ENCODE measurements around the gene FCER2.

FCER2 gene

DNA sequence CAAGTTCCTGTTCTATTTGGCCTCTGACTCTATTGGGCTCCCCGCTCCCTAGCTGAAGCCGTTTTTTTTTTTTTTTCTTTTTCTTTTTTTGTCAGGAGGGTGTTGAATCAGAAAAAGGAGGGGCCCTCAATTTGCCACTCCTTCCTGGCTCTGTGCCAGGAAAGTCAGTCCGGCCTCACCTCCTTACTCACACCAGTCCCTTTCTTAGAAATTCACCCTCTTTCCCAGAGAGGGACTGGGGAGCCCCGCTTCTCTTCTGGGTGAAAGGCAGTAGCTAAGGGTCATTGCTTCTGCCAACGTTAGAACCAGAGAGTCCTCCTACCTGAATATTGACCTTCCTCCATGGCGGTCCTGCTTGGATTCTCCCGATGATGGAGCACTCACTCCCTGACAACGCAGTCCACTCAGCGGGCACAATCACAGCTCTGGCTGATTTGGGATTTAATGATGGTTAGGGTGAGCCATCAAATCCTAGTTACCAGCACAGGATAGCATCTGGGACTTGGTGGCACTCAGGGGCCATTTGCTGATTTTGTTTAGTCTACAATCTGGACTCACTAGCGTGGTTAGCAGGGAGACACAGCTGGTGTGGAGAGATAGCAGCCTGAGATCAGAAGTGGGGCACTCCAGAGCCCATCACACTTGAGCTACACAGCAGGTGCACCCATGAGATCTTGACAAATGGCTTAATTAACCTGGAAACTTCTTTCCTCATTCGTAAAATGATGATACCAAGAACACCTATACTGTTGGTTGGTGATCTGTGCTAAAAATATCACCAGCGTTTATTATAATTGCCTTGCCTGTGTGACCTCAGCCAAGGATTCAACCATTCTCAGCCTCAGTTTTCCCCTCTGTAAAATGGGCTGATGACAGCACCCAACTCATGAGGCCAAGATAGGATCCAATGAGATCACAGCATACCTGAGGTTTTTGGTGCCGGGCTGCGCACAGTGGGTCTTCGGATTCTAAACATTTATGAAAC, 2.2 kb downstream of the FCER2 start:
- DNase-seq = no peak

DNA sequence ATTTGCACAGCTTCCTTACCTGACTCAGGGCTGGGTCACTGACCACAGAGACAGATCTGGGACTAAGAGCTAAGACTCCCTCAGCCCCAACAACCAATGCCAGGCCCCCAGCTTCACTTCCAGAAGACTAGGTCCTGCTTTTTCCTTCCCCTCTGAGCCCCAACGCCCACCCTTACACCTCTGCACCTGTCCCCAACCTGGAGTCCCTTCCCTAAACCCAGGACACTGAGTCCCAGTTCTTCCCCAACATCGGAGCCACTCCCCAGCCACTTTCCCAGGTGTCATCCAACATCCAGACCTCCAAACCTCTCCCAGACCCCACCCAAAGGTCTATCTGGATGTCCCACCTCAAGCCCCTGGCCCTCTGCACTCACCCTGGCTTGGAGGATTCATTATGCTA, 2.9 kb downstream of the FCER2 start:
- DNase-seq = no peak

DNA sequence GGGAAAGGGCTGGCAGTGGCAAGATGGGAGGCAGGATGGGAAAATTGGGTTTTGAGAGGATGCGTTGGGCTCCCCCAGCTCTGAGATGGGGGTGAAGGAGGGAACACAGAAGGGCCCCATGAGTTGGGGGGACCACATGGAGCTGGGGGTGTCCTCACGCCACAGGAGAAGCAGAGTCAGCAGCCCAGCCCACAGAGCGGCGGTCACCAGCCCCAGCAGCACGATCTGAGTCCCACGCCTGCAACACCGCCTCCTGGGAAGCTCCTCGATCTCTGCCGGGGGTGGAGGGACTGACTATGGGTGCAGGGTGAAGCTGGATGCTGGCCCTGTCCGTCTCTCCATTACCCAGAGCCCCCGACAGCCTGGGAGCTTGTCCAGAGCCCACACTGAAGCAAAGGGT, 3.3 kb downstream of the FCER2 start:
- no peak for DNase-seq

DNA sequence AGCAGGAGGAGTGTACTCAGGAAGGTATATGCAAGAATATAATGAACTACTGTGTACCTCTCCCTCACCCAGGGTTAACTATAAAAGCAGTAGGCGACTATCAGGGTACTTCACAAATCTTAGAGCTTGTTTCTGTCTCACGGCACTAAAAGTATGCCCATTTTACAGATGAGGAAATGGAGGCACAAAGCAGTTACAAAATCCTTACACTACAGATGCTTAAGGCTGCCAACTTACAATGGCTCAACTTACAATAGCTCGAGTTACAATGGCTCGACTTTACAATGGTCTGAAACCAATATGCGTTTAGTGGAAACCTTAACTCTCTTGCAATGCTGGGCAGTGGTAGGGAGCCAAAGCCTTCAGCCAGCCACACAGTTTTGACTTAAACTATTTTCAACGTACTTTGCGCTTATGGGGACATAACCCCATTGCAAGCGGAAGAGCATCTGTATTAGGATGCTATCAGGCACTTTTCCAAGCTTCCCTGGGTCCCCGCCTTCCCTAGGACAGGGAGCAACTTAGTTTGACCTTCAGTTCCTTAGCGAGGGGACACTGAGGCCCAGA, 4.1 kb downstream of the FCER2 start:
- no peak for DNase-seq

DNA sequence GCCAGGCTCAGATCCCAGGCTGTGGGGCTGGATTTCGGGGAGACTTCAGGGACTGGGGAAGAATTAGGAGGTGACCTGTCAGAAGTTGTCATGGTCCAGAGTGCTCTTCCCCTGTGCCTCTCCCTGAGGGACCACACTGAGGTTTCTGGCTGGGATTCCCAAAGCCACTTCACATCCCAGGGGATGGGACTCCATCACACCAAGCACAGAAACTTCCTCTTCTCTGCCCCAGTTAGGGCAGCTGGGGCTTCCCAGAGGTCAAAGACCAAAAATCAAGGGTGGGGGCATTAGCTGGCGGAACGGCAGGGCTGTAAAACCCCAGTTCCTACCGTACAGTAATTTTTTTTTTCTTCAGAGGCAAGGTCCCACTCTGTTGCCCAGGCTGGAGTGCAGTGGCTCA, 7.4 kb downstream of the FCER2 start:
- no peak for DNase-seq

DNA sequence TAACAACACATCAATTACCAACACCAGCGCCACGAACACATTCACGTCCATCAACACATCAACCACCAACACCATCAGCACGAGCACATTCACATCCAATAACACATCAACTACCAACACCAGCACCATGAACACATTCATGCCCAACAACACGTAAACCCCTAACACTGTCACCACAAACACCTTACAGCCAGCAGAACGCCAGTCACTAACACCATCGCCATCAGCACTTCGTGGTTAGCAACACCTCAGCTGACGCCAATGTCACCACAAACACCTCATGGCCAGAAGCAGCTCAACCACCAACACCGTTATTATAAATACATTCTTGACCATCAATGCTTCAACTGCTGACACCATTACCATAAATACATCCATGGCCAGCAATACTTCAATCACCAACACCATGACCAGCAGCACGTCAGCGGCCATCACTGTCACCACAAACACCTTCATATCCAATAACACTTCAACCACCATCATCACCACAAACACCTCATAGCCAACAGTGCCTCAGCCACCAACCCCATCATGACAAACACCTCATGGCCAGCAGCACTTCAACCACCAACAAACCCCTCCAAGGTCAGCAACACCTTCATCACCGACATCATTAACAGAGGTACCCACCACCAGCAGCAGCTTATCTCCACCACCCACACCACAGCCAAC, 9.4 kb downstream of the FCER2 start:
- DNase-seq = no peak

DNA sequence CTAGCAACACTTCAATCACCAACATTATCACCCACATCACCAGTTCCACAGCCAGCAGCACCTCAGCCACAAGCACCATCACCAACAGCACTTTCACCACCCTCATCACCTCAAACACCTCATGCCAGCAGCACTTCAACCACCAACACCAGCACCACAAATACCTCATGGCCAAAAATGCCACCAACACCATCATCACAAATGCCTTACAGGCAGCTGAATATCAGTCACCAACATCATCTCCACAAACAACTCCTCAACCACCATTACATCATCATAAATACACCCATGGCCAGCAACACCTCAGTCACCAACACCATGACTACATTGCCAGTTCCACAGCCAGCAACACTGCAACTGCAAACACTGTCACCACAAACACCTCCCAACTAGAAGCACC, 10.4 kb downstream of the FCER2 start:
- DNase-seq = no peak

DNA sequence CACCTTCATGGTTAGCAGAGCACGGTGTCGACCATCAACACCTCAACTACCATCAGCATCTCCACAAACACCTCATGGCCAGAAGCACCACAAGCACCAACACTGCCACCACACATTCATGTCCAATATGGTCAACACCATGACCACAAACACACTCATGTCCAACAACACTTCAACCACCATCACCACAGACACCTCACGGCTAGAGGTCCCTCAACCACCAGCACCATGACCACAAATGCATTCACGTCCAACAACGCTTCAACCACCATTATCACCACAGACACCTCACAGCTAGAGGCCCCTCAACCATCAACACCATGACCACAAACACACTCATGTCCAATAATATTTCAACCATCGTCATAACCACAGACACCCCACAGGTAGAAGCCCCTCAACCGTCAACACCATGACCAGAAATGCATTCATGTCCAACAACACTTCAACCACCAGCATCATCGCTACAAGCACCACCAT, 11.1 kb downstream of the FCER2 start:
- no peak for DNase-seq

DNA sequence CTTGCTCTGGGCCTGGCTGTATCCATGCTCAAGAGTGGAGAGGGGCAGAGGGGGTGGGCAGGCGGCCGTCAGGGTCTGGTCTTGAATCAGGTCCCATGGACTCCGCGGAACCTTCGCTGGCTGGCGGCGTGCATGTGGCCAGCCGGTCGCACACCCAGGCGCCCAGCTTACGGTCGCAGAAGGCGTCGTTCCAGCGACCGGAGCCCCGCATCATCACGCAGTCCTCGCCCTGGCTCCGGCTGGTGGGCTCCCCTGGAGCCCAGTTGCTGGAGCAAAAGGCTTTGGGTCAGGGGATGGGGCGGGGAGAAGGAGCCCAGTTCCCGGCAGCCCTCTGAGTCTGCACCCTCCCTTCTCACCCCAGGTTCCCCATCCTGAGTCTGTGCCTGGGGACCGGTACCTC, 12.8 kb downstream of the FCER2 start:
- no peak for DNase-seq

DNA sequence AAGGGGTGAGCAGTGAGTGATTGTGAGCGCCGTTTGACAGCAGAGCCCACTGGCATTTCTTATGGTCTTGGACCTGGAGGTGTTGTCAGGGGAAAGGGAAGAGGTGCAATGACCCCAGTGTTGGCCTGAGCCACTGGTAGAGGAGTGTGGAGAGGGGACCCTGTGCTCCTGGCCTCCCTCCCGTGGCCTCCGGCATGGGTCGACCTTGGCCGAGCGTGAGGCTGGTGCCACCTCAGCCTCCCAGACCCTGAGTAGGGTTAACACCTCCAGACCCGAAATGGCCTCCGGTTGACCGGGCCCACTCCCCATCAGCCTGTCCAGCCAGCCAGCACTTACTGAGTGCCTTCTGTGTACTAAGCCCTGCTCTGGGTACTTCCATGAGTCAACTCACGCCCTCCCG, 14.8 kb downstream of the FCER2 start:
- DNase-seq = no peak

DNA sequence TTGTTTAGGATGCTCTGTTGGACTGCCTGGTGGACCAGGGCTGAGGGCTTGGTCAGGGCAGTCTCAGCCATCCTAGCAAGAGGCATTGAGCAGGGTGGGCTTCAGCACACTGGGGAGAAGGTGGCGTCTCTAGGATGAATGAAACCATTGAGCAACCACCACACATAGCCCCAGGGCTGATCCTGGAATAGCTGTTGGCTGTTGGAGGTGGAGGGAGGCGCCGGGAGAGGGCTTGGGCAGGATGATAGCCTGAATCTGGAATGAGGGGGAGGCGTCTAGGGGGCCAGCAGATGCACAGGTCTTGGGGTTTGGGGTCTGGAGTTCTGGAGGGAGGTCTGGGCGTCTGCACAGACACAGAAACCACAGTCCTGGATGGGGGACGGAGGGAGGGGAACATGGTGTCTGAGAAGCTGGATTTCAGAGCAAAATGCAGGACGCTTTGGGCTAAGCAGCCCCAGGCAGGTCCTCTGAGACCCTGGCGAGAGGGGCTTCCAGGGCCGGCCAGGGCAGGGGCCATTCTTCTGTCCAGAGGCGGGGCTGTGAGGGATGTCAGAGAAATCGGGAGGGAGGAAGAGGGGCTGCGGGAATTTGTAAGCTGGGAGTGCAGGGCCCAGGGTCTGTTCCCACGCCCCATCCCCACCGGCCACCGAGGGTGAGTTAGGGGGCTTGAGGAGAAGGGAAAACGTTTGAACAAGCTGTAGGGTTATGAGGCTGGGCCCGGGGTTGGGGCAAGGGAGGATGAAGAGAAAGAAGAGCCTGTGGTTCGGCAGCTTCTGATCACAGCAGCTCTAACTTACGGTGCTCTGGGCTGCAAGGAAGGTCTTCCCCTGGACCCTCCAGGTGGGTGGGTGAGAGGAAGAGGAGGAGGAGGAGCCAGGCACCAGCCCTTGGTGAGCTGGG, 16.1 kb downstream of the FCER2 start:
- DNase-seq = no peak

DNA sequence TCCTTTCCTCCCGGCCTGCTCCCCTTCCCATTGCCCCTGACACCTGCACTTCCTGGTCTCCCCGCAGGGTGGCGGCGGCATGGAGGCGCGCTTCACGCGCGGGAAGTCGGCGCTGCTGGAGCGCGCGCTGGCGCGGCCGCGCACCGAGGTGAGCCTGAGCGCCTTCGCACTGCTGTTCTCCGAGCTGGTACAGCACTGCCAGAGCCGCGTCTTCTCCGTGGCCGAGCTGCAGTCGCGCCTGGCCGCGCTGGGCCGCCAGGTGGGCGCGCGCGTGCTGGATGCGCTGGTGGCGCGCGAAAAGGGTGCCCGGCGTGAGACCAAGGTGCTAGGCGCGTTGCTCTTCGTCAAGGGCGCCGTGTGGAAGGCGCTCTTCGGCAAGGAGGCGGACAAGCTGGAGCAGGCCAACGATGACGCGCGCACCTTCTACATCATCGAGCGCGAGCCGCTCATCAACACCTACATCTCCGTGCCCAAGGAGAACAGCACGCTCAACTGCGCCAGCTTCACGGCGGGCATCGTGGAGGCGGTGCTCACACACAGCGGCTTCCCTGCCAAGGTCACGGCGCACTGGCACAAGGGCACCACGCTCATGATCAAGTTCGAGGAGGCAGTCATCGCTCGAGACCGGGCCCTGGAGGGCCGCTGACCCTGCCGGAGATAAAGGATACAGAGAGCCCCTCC, 19.6 kb downstream of the FCER2 start:
- DNase-seq = no peak

DNA sequence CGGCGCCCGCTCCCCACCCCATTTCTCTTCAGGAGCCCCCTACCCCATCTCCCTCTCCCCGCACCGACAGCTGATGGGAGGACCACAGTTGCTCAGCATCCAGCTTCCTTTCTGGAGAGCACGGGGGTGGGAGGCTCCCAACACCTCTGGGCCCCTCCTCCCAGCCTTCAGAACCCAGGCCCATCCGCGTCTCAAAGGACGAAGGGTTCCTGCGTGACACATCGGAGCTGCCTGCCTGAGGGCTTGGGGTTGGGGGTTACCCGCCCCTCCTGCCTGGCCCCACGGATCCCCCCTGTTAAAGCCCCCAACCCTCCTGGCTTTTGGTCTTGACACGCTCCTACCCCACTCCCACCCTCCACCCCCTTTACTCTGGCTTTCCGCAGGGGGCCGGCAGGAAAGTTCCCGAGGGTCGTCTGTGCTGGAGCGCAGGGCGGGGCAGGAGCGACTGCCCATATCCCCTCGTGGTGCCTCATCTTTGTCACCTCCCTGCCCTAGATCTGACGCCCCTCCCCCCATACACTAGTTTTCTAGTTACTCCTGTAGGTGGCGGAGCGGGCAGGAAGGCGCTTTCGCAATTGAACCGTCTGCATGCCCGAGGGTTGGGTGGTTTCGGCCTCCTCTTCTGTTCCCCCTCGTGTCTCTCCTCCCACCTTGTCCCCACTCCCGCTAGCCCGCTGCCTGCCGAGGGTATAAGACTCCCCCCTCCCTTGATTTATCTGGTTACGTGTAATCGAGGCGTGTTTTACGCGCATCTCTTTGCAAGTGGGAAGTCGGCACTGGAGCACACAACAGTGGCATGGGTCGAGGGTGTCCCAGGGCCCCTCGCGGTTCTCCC, 20.4 kb downstream of the FCER2 start:
- DNase-seq = peak; percentile 82 to 85

DNA sequence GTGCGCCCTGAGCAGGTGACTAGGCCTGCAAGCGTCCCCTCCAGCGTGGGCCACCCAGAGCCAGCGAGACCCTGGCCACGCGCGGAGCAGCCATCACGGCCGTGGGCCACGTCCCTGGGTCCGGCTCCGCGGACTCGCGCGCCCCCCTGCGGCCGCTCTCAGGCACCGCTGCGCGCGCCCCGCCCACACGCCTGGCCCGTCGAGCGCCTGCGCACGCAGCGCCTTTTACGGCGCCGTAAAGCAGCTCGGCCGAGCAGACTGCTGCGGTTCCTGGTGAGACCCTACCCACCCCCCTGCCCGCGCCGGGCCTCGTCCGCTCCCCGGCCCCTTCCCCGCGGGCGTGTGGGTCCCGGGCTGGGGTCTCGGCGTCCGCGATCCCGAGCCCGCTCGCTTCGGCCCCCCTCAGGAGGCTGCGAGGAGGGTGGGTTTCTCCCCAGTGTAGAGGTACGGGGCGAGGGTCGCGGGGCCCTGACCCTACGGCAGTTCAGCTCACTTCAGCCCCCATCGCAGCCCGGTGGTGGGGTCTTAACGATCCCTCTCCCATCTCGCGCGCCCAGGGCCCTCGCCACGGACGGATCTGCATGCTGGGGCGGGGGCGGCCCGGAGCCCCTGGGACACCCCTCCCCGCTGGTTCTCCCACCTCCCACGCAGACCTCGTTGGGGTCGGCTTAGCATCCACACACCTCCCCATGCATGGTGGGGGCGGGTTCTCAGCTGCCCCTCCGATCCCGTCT, 21.2 kb downstream of the FCER2 start, which contains the start of gene TRAPPC5:
Gene TRAPPC5, plus strand, starts transcription at position 228 of the 734 bp plus-strand sequence. CDS start 1,421 bp downstream, outside the sequence.
- DNase-seq = peak; percentile 76 to 80

DNA sequence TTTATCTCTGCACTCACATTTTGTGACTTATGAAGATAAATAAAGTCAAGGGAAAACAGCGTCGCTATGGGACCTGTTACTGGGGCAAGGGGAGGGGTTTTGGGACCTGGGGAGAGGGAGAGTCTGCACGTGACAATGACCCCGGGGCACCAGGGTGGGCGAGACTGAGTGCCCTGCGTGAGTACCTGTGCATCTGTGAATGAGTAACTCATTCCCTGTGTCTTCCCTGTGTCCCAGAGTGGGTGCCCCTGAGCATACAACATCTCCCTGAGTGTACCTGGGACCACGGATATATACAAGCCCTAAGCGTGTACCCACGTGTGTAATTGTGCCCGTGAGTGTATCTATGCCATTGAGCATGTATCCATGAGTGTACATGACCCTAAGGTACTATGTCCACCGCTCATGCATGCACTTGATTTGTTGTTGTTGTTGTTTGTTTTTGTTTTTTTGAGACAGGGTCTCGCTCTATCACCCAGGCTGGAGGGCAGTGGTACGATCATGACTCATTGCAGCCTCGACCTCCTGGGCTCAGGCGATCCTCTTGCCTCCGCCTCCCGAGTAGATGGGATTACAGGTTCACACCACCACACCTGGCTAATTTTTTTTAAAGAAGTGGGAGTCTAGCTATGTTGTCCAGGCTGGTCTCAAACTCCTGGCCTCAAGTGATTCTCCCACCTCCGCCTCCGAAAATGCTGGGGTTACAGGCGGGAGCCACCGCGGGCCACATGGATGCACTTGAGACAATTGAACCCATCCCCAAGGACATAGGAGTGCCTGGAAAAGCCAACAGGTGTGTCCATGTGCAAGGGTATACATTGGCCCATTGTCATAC, 21.9 kb downstream of the FCER2 start:
- no peak for DNase-seq

DNA sequence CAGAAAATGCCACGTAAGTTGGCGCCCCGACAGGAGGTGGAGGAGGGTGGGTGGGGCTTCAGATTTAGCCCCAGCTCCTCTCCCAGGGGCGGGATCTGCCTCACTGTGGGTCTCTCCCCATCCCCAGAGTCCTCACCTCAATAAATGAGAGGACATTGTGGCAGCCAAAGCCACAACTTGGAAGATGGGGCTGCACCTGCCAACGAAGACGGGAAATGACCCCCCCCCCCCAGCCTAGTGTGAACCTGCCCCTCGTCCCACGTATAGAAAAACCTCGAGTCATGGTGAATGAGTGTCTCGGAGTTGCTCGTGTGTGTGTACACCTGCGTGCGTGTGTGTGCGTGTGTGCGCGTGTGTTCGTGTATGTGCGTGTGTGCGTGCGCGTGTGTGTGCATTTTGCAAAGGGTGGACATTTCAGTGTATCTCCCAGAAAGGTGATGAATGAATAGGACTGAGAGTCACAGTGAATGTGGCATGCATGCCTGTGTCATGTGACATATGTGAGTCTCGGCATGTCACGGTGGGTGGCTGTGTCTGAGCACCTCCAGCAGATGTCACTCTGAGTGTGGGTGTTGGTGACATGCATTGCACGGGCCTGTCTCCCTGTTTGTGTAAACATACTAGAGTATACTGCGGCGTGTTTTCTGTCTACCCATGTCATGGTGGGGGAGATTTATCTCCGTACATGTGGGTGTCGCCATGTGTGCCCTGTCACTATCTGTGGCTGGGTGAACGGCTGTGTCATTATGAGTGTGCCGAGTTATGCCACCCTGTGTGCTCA, 22.8 kb downstream of the FCER2 start:
- DNase-seq = peak; percentile 69 to 76

DNA sequence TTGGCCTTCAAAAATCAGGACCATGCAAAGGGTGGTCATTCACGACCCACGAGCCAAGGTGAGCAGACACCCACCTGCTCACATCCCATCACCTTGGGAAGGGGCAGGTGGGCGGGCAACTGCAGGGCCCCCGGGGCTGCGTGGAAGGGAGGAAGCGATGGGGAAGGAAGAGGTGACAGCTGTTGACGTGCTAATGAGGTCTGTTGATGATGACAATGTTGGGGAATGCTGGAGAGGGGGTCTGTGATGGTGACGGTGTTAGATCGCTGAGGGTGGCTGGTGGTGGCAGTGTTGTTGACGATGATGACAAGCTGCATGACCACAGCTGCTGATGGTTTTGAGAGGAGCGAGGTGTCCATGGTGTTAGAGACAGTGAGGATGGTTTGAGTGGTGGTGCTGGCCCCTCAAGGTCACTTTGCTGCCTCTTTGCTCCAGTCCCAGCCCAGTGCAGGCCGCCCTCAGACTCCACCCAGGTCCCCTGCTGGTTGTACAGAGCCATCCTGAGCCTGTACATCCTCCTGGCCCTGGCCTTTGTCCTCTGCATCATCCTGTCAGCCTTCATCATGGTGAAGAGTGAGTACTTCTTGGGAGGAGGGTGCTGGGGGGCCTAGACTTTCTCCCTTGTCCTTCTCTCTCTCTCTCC, 24.1 kb downstream of the FCER2 start:
- no peak for DNase-seq

DNA sequence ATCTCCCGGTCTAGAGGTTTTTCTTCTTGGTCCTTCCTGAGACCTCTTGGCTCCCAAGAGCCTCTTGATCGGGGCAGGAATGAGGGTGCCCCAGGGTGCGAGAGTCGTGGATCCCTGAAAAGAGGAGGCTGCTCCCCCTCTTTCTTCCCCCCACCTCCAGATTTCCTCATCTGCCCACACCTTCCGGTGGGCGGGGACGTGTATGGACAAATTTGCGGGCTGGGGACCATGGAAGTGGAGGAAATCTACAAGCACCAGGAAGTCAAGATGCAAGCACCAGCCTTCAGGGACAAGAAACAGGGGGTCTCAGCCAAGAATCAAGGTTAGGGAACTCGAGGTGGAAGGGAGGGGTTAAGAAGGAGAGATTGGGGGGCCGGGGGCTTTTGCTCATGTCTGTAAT, 25.1 kb downstream of the FCER2 start, which contains the start of gene MCEMP1:
Gene MCEMP1, plus strand, starts transcription at position 237 of the 400 bp plus-strand sequence. Its CDS starts 31 bp downstream, at position 268.
- no peak for DNase-seq

Measured in activated CD4-positive, alpha-beta T cell treated with anti-CD3 and anti-CD28 coated beads, Interleukin-2, amount 50 U/mL, for 4 hours (primary cell).